NCI-H2196 (cell line): ENCODE measurements around the gene COG4.
"Not testable (repeated sequence)": the region's sequence is repeated elsewhere in the genome, so short reads cannot be mapped to it uniquely, and the experiment has no call there.

Experiments
- DNase-seq: peaks from one replicate; lab custom pipeline; 2025; ENCODE audit not compliant: unreplicated experiment; lab: John Stamatoyannopoulos, UW

COG4 gene

GRCh38 chr16:70523076-70523742 is at the start of gene COG4:
COG4 (minus strand) TSS chr16:70523554; CDS start chr16:70523543, 11 bp downstream.
- DNase-seq = peak; percentile 61

GRCh38 chr16:70572926-70573270 is 49.5 kb upstream of the COG4 start:
- DNase-seq = no peak

GRCh38 chr16:70572050-70572925 is 48.9 kb upstream of the COG4 start:
- DNase-seq = no peak

GRCh38 chr16:70571623-70572022 is 48.3 kb upstream of the COG4 start:
- DNase-seq = no peak

DNA sequence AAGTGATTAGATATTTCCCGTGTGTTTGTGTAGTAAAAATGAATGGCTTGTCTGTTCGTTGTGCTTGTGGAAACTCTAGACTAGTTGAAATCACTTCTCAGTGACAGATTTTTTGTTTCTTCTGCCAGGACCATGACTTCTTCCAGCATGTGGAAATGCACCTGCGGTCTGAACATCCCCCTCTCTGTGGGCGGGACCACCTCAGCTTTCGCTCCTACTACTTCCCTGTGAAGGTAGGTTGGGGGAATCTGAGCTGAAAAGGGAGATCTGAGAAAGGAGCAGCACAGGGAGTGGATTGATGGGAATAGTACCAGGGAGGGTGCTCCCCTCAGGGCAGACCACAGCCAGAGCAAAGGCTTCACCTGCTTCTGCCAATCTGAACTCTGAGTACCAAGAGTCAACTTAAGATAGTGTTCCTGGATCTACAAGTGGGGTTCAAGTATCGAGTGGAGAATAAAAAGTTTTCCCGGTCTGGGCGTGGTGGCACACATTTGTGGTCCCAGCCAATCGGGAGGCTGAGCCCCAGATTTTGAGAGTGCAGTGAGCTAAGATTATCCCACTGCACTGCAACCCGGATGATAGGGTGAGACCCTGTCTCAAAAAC is 47.7 kb upstream of the COG4 start:
- no peak for DNase-seq

DNA sequence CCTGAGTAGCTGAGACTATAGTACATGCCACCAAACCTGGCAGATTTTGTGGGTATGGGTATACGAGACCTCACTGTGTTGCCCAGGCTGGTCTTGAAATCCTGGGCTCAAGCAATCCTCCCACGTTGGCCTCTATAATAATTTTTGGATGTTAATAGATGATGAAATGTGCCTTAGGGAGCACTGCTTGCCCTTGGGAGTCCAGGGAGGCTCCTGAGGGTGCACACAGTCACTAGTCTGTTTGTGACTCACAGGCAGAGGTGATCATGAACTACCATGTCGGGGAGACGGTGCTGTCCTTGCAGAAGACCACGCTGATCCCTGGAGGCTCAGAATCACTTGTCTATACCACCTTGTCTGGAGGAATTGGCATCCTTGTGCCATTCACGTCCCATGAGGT is 46.4 kb upstream of the COG4 start:
- no peak for DNase-seq

GRCh38 chr16:70568601-70569237 is 45.4 kb upstream of the COG4 start:
- no peak for DNase-seq

DNA sequence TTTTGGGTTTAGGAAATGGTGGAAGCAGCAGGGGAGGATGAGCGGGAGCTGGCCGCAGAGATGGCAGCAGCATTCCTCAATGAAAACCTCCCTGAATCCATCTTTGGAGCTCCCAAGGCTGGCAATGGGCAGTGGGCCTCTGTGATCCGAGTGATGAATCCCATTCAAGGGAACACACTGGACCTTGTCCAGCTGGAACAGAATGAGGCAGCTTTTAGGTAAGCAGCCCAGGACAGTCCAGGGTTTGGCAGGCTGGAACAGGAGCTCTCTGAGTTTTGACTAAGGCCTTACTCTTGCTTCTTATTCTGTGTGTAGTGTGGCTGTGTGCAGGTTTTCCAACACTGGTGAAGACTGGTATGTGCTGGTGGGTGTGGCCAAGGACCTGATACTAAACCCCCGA is 41.7 kb upstream of the COG4 start:
- DNase-seq = no peak

GRCh38 chr16:70563636-70564035 is 40.3 kb upstream of the COG4 start:
- DNase-seq = no peak

DNA sequence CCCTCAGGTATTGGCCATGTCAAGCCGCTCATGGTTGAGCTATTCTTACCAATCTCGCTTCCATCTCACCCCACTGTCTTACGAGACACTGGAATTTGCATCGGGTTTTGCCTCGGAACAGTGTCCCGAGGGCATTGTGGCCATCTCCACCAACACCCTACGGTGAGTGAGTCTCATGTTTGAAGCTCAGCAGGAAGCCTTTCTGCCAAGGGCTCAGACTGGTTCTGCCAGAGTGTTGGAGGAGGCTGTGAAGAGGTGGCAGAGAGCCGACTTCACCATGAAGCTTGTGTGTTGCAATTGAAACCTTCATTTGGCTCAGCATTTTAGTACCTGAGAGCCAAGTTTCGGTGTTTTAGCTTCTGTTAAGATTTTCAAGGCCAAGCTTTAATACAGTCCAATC is 38.3 kb upstream of the COG4 start:
- DNase-seq = no peak

GRCh38 chr16:70556063-70556462 is 32.7 kb upstream of the COG4 start:
- DNase-seq = no peak

DNA sequence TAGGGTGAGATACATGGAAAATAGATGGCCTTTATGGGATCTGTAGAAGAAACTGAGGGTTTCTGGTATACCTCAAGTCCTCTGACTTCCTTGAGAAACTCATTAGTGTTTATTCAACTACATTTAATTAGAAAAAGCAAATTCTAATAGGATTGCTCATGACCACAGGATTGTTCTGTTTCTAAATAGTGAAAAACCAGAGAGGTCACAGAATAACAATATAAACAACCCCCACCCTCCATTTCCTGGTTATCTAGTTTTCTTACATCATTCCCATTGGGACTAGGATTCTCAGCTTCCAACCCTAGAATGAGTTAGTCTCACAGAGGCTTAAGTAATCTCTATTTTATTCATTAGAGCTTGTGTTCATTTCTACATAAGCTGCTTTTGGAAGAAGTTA is 30.3 kb upstream of the COG4 start:
- no peak for DNase-seq

- DNase-seq = no peak
These were observed 29.3 kb upstream of the COG4 start for GRCh38 chr16:70552675-70553074.

DNA sequence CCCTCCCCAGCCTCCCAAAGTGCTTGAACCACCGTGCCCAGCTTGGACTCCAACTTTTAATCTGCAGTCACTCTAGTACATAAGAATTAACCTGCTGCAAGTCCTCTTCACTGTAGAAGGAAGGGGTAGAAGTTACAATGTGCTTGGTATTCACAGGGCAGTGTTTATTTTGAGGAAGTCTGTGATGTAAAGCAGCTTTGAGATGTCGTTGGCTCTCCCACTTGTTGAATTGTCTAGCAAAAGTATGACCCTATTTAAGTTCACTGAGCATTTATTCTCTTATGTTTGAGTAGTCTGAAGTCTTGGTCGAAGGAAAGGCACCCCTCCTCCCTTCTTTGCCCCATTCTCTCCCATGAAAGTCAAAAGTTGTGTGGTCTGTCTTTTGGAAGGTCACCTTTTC is 28.4 kb upstream of the COG4 start:
- no peak for DNase-seq

- no peak for DNase-seq
These were observed 26.7 kb upstream of the COG4 start for GRCh38 chr16:70550082-70550481.

DNA sequence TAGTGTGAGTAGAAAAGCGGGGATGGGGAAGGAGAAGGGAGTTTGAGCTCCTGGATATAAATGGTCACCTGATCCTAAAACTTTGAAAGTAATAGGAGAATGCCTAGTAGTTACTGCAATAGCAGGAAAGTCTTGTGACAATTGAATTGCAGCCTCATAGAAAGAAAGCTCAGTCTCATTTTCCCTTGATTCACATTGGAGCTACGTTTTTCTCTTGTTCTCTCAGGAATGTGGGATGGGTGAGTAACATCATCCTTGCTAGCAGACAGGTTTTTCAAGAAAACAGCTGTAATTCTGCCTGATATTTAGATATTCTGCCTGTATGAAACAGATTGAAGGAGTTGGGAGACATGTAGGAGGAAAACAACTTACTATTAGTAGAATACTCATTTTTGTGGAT is 25.6 kb upstream of the COG4 start:
- DNase-seq = no peak

DNA sequence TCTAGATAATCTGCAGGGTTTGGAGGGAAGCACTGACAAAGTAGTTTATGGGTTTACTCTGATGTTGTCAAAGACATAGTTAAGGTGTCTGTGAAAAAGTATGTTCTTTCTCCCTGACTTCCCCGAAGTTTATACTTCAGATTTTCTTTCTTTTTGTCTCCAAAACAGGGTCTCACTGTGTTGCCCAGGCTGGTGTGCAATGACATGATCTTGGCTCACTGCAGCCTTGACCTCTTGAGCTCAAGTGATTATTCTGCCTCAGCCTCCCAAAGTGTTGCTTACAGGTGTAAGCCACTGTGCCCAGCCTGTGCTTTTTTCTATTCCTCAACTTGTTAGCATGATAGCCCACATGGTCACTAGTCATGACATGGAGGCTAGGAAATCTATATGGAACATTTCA is 21.2 kb upstream of the COG4 start:
- no peak for DNase-seq

GRCh38 chr16:70540994-70541393 is 17.6 kb upstream of the COG4 start:
- no peak for DNase-seq

DNA sequence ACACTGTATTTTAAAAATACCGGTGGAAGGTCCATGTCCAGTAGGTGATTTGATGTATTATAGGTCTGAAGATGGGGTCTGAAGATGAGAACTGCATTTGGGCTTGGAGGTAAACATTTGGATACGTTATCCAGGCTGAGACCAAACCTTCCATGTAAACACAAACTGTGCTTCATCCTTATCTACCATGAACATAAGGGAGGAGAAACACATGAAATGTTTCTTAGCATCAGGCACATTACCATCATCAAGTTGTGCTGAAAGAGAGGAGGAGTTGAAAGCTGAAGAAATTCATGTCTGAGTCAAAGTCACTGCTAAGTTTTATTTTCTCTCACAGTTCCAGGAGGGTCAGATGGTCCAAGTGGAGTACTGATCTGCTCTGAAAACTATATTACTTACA is 11.6 kb upstream of the COG4 start:
- DNase-seq = no peak

- not testable (repeated sequence) for DNase-seq
These were observed 6.6 kb upstream of the COG4 start for GRCh38 chr16:70529954-70530353.

DNA sequence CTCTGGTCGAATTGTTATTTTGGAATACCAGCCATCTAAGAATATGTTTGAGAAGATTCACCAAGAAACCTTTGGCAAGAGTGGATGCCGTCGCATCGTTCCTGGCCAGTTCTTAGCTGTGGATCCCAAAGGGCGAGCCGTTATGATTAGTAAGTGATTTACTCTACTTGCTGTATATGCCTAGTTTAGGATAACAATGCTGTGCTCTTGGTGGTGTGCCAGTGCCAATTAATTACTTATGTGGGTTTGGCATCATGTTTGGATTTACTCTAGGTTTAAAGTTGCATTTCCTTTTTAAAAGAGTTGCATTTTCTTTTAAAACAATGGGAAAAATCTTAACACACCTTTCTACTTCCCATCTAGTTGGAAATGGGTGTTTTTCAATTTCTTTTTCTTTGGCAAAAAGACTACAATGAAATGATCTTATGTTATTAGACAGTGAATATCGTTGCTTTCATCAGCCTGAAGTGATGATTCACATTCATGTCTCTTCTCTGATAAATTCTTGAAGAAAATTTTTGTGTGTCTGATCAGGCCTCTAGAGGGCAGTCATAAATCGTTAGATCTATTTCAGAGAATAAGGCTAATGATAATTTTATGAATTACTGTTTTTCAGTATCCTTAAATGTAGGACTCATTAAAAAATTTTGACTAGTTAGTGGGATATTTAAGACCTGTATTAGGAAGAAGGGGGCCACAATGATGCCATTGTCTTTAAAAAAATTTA is 5.9 kb upstream of the COG4 start:
- peak; percentile 5 for DNase-seq
